Stimulated activated CD4-positive, alpha-beta T cell treated with anti-CD3 and anti-CD28 coated beads, TNF-alpha, amount 100 ng/mL, for 48 hours (primary cell): ENCODE measurements around the gene COX8A.

Experiments used
- DNase-seq, 3 donors: peaks; one replicate each; pipeline ENCODE4 v3.0.0-alpha.2; 2020; ENCODE audit warnings: low read depth in 3 of 3

The COX8A gene

DNA sequence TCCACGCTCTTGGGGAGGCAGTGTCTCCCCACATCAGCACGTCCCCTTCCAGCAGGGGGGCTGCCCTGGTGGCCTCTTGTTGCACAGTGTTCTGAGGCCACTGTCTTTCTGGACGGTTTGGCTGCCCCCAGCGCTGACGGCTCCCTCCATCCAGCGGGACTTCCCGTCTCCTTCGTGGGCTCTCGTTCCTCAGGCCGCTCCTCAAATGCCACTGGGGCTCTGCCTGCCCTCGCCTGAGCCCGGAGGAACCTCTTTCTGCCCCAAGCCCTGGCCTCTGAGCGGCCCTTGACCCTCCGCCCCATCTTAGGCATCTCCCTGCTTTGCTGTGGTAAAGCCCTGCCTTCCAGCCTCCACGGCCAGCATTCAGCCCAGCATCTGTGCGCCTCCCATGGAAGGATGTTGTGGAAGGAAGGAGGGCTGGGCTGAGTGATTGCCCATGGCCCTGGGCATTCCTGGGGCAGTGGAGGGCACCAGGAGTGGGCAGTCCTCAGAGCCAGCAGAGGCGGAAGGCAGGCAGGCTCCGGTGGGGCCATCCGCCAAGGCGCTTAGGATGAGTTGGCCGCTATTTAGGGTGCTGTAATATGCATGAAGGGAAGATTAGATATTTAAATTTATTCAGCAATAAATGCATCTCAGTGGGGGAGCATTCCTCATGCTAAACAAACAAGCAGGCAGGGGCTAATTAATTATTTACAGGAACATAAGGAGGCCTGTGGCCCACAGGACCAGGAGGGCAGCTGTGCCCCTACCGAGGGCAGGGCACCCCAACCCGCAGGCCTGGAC lies 29.6 kb downstream of the COX8A start:
- DNase-seq = no peak

DNA sequence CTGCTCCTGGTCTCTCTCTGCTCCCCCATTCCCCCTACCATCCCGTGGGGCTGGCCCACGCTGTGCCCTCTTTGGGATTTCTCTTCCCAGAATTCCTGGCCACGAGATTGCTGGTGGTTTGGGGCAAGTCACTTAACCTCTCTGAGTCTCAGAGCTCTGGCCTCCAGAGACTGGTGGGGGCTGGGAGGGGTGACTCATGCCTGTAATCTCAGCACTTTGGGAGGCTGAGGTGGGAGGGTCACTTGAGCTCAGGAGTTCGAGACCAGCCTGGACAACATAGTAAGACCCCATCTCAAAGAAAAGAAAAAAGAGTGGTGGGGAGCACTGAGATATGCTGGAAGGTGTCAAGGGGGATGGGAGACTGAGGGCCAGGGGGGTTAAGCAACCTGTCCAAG lies 30.2 kb downstream of the COX8A start:
- DNase-seq = no peak

DNA sequence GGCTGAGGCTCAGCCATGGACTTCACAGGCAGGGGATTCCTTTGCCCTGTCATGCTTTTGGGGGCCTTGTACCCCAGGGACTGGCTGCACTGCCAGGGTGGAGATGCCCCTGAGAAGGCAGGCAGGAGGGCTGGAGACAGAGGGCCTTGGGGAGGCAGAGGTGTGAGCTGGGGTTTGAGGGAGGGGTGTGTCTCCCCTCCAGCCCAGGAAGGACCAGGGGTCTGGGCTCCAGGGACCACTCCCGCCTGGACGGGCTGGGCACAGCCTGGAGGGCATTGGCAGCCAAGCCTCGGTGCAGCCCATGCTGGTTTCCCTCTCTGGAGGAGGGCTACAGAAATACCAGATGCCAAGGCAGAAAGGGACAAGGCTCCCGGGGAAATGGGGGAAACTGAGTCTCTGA lies 31.3 kb downstream of the COX8A start:
- no peak for DNase-seq

- DNase-seq = no peak
Observed at GRCh38 chr11:64006398-64006797, 32.0 kb downstream of the COX8A start.

GRCh38 chr11:64007160-64007628 lies 32.8 kb downstream of the COX8A start:
- no peak for DNase-seq

- DNase-seq = no peak
Observed at GRCh38 chr11:64007629-64008282, 33.3 kb downstream of the COX8A start.

DNA sequence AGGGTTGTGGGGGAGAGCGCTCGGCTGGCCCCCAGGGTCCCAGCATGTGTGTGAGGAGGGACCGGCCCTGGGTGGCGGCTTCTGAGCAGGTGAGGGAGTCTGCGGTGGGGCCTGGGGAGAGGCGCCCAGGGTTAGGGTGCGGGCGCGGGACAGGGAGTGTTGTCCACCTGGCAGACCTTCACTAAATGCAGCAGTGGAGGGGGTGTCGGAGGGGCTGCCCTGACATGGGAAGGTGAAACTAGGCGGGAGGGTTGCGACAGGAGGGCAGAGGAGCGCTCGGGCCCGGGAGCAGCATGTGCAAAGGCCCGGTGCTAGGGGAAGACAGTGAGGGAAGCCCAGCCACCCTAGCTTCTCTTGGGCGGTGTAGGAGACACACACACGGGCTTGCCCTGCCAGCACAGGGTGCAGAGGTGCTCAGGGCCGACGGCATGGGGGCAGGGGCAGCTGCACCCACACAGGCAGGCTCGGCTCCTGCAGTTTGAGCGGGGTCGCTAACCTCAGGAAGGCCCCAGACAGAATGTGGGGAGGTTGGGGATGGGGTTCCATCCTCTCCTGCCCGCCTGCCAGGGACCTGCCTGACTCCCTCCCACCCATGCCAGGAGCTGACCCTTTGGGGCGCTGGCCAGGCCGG lies 34.0 kb downstream of the COX8A start:
- DNase-seq = no peak

GRCh38 chr11:64008914-64009633 lies 34.7 kb downstream of the COX8A start:
- DNase-seq = no peak

DNA sequence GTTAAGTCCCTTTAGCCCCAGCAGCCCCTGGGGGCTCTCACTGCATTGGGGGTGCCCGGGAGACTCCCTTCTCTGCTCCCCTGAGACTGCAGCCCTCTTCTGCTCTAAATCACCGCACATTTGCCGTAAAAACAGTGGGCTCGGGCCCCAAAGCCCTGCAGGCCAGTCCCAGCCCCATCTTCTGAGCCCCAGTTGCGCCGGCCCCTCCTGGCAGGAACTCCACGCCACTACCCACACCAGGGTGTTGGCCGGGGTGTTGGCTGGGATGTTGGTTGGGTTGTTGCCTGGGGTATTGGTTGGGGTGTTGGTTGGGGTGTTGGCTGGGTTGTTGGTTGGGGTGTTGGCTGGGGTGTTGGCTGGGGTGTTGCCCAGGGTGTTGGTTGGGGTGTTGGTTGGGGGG lies 35.3 kb downstream of the COX8A start:
- DNase-seq = no peak

DNA sequence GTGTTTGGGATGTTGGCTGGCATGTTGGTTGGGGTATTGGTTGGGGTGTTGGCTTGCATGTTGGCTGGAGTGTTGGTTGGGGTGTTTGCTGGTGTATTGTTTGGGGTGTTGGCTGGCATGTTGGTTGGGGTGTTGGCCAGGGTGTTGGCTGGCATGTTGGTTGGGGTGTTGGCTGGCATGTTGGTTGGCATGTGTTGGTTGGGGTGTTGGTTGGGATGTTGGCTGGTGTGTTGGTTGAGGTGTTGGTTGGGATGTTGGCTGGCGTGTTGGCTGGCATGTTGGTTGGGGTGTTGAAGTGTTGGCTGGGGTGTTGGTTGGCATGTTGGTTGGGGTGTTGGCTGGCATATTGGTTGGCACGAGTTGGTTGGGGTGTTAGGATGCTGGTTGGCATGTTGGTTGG lies 36.4 kb downstream of the COX8A start:
- DNase-seq = no peak

DNA sequence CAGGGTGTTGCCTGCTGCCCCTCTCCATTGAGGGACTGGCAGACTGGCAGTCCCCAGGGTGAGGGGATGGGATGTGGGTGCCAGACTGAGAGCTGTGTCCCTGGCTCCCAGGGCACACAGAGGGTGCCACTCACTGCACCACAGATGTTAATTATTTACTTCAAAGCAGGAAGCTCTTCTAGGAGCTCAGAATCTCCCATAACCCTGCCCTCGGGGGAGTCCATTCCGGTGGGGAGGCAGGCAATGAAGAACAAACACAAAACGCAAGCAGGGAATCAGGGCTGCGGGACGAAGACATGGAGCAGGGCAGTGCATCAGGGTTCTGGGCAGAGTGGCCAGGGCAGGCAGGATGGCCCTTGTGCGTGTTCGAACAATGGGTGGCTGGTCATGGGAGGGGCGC lies 37.0 kb downstream of the COX8A start:
- no peak for DNase-seq

DNA sequence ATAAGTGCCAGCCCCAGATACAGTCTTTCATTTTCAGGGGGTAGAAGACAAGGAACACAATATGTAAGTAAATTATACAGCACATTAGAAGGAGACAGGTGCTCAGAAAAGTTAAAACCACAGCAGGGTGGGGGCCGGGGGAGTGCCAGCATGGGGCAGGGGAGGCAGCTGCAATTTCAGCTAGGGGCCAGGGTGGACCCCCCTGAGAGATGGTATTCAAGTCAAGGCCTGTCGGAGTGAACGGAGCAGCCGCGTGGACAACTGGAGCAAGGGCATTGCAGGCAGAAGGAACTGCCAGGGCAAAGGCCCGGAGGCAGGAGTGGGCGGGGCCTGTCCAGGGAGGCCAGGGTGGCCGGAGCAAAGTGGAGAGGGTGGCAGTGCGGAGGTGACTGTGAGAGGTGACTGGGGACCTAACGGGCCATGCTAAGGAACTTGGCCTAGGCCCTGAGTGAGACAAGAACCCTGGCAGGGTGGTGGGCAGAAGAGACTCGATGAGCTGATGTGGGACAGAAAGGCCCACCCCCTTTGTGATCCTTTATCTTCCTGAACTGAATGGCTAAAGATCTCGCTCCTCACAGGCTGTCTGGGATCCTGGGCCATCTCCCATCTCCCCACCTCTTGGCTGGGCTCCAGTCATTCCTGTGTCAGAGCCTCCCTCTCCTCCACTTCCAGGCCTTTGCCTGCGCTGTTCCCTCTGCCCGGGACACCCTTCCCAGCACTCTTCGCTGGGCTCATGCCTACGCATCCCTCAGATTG lies 38.9 kb downstream of the COX8A start:
- DNase-seq = no peak

DNA sequence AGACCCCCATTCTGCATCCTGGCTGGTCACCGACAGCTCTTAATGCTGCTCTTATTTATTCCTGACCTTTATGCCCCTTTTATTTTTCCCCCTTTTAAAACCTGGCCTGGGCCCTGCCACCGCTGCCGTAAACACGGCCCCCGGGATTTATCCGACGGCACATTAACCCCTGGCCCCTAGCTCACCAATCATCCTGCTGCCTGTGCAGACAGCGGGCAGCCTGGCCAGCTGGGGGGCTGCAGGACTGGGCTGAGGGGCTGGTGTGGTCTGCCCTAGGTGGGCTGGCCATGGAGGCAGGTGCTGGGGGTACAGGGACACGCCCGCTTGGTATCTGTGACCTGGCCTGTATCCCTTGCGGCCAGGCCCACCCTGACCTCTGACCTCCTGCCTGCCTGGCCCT lies 39.9 kb downstream of the COX8A start:
- DNase-seq = no peak

GRCh38 chr11:64015510-64015909 lies 41.1 kb downstream of the COX8A start:
- no peak for DNase-seq

- no peak for DNase-seq
Observed at GRCh38 chr11:64015935-64016845, 41.8 kb downstream of the COX8A start.

DNA sequence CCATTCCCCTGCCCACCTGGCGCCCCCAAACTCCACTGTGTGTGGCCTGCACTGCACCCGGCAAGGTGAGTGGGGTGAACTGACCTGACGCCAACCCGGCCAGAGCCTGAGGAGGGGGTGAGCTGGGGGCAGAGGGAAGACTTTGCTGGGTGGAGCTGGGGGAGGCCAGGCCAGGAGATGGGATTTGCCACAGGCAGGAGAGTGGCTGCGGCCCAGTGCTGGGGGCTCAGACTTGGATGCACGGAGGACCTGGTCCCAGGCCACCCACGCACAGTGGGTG lies 43.5 kb downstream of the COX8A start:
- DNase-seq = no peak

DNA sequence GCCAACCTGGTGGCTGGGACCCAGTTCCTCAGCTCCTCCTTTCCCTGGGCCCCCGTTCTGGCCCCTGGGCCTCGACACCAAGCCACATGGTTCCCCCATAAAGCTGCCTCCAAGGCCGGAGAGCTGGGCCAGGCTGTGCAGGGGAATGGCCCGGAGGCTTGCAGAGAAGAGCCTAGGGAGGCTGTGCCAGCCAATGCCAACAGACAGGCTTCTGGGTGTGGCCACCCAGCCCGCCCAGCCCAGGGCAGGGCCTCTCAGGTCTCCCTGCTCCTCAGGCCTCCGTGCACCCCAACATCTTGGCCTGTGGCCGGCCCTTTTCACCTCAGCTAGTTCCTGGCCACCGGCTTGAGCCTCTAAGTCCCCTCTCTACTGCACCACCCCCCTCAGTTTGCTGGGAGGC lies 43.9 kb downstream of the COX8A start:
- no peak for DNase-seq

DNA sequence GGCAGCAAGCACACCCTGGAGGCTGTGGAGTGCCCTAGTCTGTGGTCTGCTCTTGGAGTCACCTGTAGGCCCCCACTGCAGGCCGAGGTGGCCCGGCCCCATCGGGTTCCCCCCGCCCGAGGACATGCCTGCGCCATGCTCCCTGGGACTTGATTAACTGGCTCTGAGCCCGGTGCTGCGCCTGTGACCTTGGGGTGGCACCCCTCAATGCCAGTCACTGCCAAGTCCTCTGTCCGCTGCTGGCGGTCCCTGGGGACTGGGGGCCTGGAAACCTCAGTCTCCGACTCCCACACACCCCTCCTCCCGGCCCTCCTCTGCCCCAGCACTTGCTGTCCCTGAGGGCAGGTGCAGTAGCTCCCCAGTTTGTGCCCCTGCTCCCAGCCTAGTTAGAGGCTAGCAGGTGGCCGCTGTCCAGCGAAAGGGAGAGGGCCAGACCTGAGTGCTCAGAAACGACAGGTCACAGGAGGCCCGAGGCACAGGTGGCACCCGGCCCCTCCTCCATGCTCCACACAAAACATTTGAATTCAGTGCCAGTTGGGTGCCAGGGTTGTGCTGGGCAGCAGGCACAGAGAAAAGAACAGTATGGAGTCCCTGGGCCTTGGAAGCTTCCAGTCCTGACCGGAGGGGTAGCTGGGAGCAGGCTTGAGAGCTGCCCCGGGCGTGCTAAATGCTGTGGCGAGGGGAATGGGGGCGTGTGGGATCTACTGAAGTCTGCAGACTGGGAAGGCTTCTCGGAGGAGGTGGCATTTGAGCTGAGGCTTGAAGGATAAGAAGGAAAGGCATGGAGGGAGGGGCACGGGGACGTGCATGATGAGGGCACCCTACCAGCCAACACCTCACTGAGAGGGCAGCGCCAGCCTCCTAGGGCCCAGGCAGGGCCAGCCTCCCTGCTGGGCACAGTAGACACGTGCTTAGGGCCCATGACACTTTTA lies 45.0 kb downstream of the COX8A start:
- DNase-seq = no peak

GRCh38 chr11:64020976-64021756 lies 46.7 kb downstream of the COX8A start:
- DNase-seq = no peak
